SJCRH30 (cell line): ENCODE results near the gene IRX5. TPM values are rescaled to one million over a fixed set of nuclear protein-coding genes. Genes with fewer than 3 reads are reported as not detected.

Experiments
- DNase-seq, 2 experiments: peaks; one replicate each; pipeline ENCODE4 v3.0.0-alpha.2; 2015 to 2020
- H3K27ac ChIP-seq: fragments of 250-450 bp; sonication (Bioruptor Pico); 2 replicates; pipeline ENCODE4 v1.5.1; 2020; ENCODE audit warnings: mild to moderate bottlenecking, moderate library complexity
- H3K27me3 ChIP-seq: fragments of 250-450 bp; sonication (Bioruptor Pico); 2 replicates; pipeline ENCODE4 v1.5.1; 2020; ENCODE audit warnings: mild to moderate bottlenecking, moderate library complexity
- H3K36me3 ChIP-seq: fragments of 250-450 bp; sonication (Bioruptor Pico); 2 replicates; pipeline ENCODE4 v1.5.1; 2020; ENCODE audit warnings: mild to moderate bottlenecking, moderate library complexity
- H3K4me1 ChIP-seq: fragments of 250-450 bp; sonication (Bioruptor Pico); 2 replicates; pipeline ENCODE4 v1.5.1; 2020; ENCODE audit warnings: mild to moderate bottlenecking, moderate library complexity
- H3K4me3 ChIP-seq: fragments of 250-450 bp; sonication (Bioruptor Pico); 2 replicates; pipeline ENCODE4 v1.5.1; 2020; ENCODE audit warnings: mild to moderate bottlenecking, moderate library complexity
- H3K9me3 ChIP-seq: fragments of 250-450 bp; sonication (Bioruptor Pico); replicated peaks from 2 replicates; pipeline ENCODE4 v1.5.1; 2020; ENCODE audit warnings: mild to moderate bottlenecking, moderate library complexity
- total RNA-seq: library from RNA; depleted of rRNA; stranded (reverse); fragments of >200 nt; shearing (Covaris generic); gene quantifications from 2 replicates; pipeline ENCODE4 v1.2.3, GENCODE V29; 2014

Gene IRX5
- total RNA-seq, 1 experiment from 2014 or later, result 11.4 TPM

DNA sequence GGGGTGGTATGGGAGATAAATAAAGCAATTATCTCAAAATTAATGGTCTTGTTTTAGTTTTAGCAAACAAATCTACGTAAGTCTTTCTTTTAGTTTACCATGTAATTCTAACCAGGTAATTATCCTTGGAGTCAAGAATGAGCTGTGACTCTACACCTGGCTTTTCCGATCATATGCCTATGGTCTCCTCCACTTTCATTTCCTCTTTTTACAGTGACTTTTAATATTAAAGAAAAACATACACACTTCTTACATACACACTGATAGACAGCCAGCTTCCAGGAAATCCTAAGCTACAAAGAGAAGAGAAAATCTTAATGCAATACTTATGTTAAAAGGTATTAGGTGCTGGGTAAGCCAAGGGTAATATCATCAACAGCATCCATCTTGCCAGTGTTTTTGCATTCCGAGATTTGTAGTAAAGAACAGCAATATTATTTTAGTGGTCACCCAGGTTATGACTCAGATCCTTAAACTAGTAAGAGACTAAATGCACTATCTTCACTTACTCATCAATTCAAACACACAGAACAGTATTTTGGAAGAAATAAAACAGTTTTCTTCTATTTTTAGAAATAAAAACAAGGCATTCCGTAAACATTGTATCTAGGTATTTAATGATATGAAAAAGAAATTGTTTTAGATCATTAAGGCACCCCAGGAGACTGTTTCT lies 4.4 kb upstream of the IRX5 start:
- peaks cover 8% of the 10 kb centered on the region; the same call in 1 of the 2 replicates for H3K36me3 ChIP-seq
- H3K4me1 ChIP-seq, result peaks cover 29% of the 10 kb centered on the region
- no peaks in the 10 kb centered on the region for H3K27me3 ChIP-seq
- peak overlapping the region; percentile 99 for H3K4me3 ChIP-seq
- H3K27ac ChIP-seq, result peak overlapping the region; percentile 88
- no peaks in the 10 kb centered on the region for H3K9me3 ChIP-seq
- peak in 1 of 2 experiments; percentile 34 for DNase-seq

DNA sequence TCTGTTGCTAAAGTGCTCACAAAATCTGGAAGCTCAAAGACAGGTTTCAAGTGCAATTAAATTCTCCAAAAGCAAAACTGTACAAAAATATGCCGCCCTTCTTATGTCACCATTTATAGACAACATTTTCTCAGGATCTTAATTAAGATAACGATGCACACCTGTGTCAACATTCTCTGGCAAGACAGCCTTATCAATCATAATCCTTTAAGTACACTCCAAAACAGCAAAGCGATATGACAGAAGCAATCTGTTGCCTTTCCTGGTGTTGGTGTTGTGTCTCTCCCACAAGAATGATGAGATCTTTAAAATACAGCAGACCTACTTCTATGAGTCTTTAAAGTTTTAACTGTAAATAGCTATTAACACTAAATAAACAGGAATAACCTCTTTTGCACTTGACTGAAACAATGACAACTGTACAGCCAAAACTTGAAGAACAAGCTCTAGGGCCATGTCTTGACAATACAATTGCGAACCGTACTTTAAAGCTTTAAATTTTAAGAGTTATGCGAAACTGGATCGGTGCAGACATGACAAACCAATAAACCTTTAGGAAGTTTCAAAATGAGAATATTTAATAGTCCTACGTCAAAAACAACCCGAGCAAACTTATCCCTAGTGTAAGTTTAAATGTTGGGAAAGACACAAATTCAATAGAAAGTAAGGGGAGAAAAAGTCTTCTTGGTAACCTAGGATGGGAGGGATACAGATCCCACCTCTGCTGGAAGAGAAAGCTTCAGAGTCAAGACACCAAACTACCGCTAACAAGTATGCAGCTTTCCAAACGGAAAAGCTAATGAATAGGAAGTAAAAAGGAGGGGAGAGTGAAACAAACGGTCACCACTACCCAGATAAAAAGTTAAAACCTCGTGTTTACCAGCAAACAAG lies 3.3 kb upstream of the IRX5 start:
- DNase-seq, result peak in 1 of 2 experiments; percentile 43

DNA sequence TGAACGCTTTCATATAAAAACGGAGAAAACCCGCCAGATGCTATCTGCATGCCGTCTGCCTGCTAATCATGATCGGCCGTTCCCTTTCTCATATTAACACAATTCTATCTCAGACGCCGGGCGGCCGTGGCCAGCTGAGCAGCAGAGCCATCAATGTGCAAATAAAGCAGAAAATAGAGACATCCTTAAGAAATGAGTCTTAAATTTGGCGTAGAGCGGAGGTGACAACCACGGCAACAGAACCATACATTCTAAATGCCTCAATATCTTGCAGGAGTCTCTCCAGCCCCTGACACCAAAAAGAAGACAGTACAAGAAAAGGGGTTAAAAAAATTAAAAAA lies 2.7 kb upstream of the IRX5 start:
- peaks cover 16% of the 10 kb centered on the region for H3K4me1 ChIP-seq
- no peaks in the 10 kb centered on the region for H3K27me3 ChIP-seq
- DNase-seq, result peak; percentile 36 to 54
- H3K27ac ChIP-seq, result peak overlapping the region; percentile 88
- no peaks in the 10 kb centered on the region for H3K9me3 ChIP-seq
- H3K4me3 ChIP-seq, result peak overlapping the region; percentile 99
- peaks cover 6% of the 10 kb centered on the region; the same call in 1 of the 2 replicates for H3K36me3 ChIP-seq

More for the DNA sequence above, 3.3 kb upstream of the IRX5 start:
- Histone ChIP-seq H3K9me3 (no peaks in the 10 kb centered on the region), H3K27ac (peak overlapping the region; percentile 88), H3K4me3 (peak overlapping the region; percentile 99), H3K36me3 (peaks cover 3% of the 10 kb centered on the region; the same call in 1 of the 2 replicates), H3K4me1 (peaks cover 22% of the 10 kb centered on the region), H3K27me3 (no peaks in the 10 kb centered on the region)

DNA sequence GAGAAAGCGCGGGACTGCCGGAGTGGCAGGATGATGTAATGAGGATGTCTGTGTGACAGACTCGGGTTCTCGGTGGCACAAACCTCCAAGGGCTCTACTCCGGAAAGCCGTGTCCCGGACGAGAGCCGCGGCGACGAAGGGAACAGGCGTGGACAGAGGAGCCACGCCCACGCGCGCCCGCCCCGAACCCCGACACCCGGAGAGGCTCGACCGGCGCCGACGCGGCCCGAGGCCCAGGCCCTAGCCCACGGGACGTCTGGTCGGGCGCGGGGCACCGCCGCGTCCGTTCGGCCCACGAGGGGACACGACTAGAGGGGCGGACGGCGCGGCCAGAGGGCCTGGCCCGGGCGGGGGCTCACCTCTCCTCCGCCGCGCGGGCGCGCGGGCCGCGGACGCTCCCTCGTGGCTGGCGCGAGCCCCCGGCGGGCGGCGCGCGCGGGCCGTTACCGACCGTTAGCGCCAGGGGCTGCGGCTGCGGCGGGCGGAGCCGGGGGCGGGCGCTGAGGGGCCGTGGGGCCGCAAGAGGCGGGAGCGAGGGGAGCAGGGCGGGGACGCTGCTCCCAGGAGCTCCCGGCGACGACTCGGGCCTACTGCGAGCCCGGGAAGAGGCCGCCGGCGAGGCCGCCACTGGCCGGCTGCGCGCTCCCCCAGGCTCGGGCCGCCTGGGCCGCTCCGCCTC lies 2.1 kb upstream of the IRX5 start:
- Histone ChIP-seq H3K9me3 (no peaks in the 10 kb centered on the region), H3K27me3 (no peaks in the 10 kb centered on the region), H3K36me3 (peaks cover 6% of the 10 kb centered on the region), H3K27ac (peak overlapping the region; percentile 88), H3K4me3 (peak overlapping the region; percentile 99), H3K4me1 (peaks cover 11% of the 10 kb centered on the region)
- peak; percentile 77 to 78 for DNase-seq

DNA sequence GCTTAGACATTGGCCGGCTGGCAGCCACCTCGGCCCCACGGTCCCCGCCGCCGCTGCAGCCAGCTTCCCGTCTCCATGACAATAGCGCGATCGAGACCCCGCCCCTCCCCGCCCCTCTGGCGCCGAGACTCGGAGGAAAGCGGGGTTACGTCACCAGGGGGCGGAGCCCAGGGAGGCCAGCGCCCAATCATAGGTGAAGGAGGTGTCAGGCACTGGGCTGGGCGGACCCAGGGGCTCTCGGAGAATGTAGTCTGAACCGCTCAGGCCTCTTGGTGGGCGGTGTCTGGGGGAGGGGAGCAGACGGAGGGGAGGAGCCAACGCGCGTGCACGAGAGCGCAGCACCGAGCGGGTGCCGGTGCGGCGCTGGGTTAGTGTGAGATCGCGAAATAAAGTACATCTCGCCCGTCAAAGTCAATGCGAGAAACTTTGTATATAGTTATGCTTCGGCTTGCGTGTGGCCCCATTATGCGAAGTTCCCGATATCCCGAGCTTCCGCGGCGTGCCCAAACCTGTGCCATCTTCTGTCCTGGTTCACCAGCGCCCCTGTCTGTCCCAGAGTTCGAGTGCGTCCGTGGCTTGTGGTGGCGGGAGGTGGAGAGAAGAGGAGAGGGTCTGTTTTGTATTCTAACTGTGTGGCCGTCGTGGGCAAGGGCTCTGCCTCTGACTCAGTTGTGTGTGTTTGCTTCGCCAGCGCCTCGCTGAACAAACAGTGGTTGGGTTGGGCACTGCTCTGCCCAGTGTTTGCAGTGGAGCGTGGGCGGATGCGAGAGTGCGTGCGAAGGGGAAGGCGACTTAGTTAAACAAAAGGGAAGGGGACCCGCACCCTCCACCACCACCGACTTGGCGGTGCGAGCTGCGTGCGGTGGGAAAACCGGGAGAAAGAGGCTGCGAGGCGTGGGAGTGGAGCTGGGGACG lies 1.3 kb upstream of the IRX5 start:
- H3K4me1 ChIP-seq, result peaks cover 9% of the 10 kb centered on the region
- no peaks in the 10 kb centered on the region for H3K9me3 ChIP-seq
- peak overlapping the region; percentile 99 for H3K4me3 ChIP-seq
- peak; percentile 99 to 100 for DNase-seq
- peaks cover 14% of the 10 kb centered on the region for H3K36me3 ChIP-seq
- H3K27me3 ChIP-seq, result no peaks in the 10 kb centered on the region
- peak overlapping the region; percentile 88 for H3K27ac ChIP-seq

DNA sequence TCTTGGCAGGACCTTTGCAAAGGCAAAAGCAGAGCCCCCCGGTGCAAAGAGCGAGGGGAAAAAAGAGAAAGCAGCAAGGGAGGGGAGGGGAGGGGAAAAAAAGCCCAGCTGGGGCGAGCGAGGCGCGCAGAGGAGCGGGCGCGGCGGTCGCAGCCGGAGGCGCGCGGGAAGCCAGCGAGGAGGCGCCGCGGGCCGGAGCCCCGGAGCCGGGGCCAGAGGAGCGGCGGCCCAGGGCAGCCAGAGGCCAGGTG lies 129 bp downstream of the IRX5 start:
- no peaks in the 10 kb centered on the region for H3K27me3 ChIP-seq
- peaks cover 28% of the 10 kb centered on the region for H3K36me3 ChIP-seq
- peak overlapping the region; percentile 67 for H3K27ac ChIP-seq
- DNase-seq, result no peak
- H3K9me3 ChIP-seq, result no peaks in the 10 kb centered on the region
- H3K4me1 ChIP-seq, result peaks cover 7% of the 10 kb centered on the region; the same call in 1 of the 2 replicates
- peak overlapping the region; percentile 99 for H3K4me3 ChIP-seq

DNA sequence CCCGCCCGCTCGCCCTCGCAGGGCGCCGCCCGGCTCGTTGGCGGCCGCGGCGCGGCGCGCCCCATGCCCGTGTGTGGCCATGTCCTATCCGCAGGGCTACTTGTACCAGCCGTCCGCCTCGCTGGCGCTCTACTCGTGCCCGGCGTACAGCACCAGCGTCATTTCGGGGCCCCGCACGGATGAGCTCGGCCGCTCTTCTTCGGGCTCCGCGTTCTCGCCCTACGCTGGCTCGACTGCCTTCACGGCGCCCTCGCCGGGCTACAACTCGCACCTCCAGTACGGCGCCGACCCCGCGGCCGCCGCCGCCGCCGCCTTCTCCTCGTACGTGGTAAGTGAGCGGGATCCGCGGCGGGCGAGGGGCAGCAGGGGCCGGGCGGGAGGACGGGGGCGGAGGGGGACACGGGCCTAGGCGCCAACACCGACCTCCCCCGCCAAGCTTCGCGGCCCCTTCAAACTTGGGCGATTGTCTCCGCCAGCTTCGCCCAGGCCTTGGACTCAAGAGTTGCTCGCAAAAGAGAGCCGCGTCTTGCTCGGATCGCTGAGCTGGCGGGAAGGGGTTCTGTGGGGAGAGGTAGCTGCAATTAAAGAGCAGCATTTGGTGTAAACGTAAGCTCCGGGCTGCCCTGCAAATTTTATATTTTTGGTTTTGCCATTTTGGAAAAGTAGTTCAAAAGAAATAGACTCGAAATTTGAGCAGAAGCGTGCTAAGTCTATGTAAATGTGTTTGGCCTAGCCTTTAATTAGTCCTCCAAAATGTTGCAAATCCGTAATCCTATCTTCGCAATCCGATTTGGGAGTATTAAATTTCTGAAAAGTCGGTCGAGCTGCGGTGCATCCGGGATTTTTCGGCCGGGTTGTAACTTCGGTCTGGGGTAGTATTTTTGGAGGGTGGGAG lies 702 bp downstream of the IRX5 start:
- peaks cover 2% of the 10 kb centered on the region; the same call in 1 of the 2 replicates for H3K4me1 ChIP-seq
- DNase-seq, result peak; percentile 57 to 65
- H3K27me3 ChIP-seq, result no peaks in the 10 kb centered on the region

DNA sequence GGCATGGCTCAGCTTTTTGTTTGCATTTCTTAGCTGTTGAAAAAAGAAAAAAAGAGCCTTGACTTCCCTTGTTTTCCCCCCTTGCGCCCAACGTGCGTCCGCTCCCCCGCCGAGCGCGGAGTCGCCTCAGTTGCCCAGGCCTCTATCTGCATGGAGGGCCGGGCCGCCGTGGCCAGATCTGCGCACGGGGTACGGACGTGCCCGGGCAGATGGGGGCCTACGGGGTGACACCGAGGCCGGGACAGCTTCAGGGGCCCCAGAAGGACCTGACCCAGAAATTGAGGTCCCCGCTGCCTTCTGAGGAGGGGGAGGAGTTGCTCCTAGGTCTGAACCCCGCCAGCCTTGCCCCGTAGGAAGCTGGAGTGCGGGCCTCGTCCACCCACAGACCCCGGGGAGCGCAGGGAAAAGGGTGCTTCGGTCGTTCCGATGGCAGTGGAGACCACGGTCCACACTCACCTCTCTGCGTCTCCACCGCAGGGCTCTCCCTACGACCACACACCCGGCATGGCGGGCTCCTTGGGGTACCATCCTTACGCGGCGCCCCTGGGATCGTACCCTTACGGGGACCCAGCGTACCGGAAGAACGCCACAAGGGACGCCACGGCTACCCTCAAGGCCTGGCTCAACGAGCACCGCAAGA lies 1.5 kb downstream of the IRX5 start:
- Histone ChIP-seq H3K9me3 (no peaks in the 10 kb centered on the region), H3K27ac (peak overlapping the region; percentile 67), H3K27me3 (no peaks in the 10 kb centered on the region), H3K4me3 (peak overlapping the region; percentile 99), H3K4me1 (no peaks in the 10 kb centered on the region; the same call in 1 of the 2 replicates), H3K36me3 (peaks cover 38% of the 10 kb centered on the region)
- DNase-seq, result peak; percentile 14 to 23

More for the DNA sequence above, 702 bp downstream of the IRX5 start:
- Histone ChIP-seq H3K36me3 (peaks cover 32% of the 10 kb centered on the region), H3K27ac (peak overlapping the region; percentile 67), H3K9me3 (no peaks in the 10 kb centered on the region), H3K4me3 (peak overlapping the region; percentile 99)

DNA sequence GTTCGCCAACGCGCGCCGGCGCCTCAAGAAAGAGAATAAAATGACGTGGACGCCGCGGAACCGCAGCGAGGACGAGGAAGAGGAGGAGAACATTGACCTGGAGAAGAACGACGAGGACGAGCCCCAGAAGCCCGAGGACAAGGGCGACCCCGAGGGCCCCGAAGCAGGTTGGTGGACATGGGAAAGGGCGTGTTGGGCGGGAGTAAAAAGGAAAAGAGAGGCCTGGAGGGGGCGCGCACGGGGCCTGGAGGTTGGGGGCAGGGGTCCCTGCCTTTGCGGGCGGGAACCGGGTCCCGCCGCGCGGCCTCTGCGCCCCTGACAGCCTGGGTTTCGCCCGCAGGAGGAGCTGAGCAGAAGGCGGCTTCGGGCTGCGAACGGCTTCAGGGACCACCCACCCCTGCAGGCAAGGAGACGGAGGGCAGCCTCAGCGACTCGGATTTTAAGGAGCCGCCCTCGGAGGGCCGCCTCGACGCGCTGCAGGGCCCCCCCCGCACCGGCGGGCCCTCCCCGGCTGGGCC lies 2.1 kb downstream of the IRX5 start:
- Histone ChIP-seq H3K9me3 (no peaks in the 10 kb centered on the region), H3K4me3 (no peak overlapping the region), H3K27ac (no peak overlapping the region), H3K36me3 (peaks cover 38% of the 10 kb centered on the region), H3K27me3 (no peaks in the 10 kb centered on the region), H3K4me1 (no peaks in the 10 kb centered on the region)
- DNase-seq, result no peak

DNA sequence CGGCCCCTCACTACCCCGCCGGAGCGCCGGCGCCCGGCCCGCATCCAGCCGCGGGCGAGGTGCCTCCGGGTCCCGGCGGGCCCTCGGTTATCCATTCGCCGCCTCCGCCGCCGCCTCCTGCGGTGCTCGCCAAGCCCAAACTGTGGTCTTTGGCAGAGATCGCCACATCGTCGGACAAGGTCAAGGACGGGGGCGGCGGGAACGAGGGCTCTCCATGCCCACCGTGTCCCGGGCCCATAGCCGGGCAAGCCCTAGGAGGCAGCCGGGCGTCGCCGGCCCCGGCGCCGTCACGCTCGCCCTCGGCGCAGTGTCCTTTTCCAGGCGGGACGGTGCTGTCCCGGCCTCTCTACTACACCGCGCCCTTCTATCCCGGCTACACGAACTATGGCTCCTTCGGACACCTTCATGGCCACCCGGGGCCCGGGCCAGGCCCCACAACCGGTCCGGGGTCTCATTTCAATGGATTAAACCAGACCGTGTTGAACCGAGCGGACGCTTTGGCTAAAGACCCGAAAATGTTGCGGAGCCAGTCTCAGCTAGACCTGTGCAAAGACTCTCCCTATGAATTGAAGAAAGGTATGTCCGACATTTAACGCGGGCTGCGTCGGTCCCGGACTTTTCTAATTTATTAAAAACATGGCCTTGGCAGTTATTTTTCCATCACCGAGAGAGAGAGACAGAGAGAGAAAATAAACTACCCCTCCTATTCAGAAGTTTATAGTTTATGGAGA lies 2.8 kb downstream of the IRX5 start:
- no peak overlapping the region for H3K4me3 ChIP-seq
- H3K4me1 ChIP-seq, result no peaks in the 10 kb centered on the region
- H3K36me3 ChIP-seq, result peaks cover 38% of the 10 kb centered on the region
- no peaks in the 10 kb centered on the region for H3K27me3 ChIP-seq
- no peak for DNase-seq
- H3K9me3 ChIP-seq, result no peaks in the 10 kb centered on the region
- H3K27ac ChIP-seq, result no peak overlapping the region

DNA sequence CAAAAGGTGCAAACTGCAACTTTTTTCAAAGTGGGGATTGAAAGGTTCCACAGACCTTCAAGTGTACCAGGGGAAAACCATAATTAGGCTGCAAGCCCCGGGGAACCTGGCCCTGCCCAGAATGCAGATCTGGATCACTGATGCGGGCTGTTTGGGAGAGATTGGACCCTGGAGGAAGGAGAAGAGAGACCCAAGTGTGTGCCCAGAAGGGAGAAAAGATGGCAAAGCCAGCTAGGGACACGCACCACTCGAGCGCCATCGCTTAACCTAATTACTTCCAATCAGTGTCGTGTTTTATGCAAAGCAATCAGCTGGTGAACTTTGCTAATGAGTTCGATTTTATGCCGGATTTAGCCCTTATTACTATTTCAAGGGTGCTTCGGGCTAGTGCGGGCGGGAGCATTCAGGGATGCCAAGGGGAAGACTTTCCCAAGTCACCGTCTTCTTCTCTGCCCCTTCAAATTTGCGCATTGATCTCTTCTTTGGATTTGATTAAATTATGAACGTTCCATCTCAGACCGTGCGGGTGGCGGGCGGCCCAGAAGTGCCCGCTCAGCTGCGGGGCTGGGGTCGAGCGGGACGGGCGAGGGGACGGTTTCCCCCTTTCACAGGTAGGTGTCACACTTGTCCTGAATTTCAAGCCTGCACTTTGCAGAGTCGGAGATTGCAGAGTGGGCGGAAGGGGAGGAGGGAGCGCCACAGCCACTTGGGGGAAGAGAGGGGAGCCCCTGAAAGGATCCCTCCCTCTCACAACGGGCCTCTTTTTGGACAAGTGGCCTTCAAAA lies 4.0 kb downstream of the IRX5 start:
- H3K27me3 ChIP-seq, result no peaks in the 10 kb centered on the region
- peak in 1 of 2 experiments; percentile 11 for DNase-seq
- no peaks in the 10 kb centered on the region for H3K4me1 ChIP-seq
- no peak overlapping the region for H3K4me3 ChIP-seq
- no peak overlapping the region for H3K27ac ChIP-seq
- H3K36me3 ChIP-seq, result peaks cover 38% of the 10 kb centered on the region
- H3K9me3 ChIP-seq, result no peaks in the 10 kb centered on the region
